H1 (cell line): ENCODE data around the gene PHTF2. TPM values are rescaled to one million over a fixed set of nuclear protein-coding genes. Genes with fewer than 3 reads are reported as not detected.

Experiments used
- CTCF ChIA-PET: fragments of 300-600 bp; sonication (Branson Sonifier 250); formaldehyde crosslinking; loops from one replicate; lab custom pipeline; 2021; ENCODE audit not compliant: partially characterized antibody; lab: Charles Lee
- POLR2A ChIA-PET: fragments of 300-600 bp; sonication (Branson Sonifier 250); formaldehyde crosslinking; loops from one replicate; lab custom pipeline; 2021; ENCODE audit warnings: inconsistent platforms; ENCODE audit not compliant: partially characterized antibody; lab: Charles Lee
- DNase-seq, 2 experiments: peaks; one replicate each; pipeline versions ENCODE4 v3.0.0 to v3.0.0-alpha.2; 2010 to 2022; ENCODE audit warnings: low spot score in 2 of 2, low read depth in 1 of 2, mixed read lengths in 1 of 2
- FAIRE-seq: peaks from 2 replicates; lab custom pipeline; 2011; peaks lifted over from hg19 to GRCh38; lab: Jason Lieb, UNC
- H2AFZ ChIP-seq: 2 replicates; pipeline ENCODE4 v1.8.1; 2012; ENCODE audit warnings: low read length, inconsistent platforms
- H2AK5ac ChIP-seq: 2 replicates; pipeline ENCODE4 v1.6.1; 2013; ENCODE audit warnings: low read depth, low read length
- H2BK120ac ChIP-seq: replicated peaks from 2 replicates; pipeline ENCODE3; 2013; ENCODE audit warnings: low read depth, low read length, inconsistent platforms
- H2BK12ac ChIP-seq: 2 replicates; pipeline ENCODE4 v1.6.1; 2013; ENCODE audit warnings: low read depth, low read length
- H2BK15ac ChIP-seq: 2 replicates; pipeline ENCODE4 v1.6.1; 2013; ENCODE audit warnings: low read length
- H2BK20ac ChIP-seq: 2 replicates; pipeline ENCODE4 v1.6.1; 2013; ENCODE audit warnings: low read length
- H2BK5ac ChIP-seq: 2 replicates; pipeline ENCODE4 v1.6.1; 2013; ENCODE audit warnings: low read depth, low read length
- H3K14ac ChIP-seq: 2 replicates; pipeline ENCODE4 v1.6.1; 2013; ENCODE audit warnings: inconsistent platforms; ENCODE audit not compliant: insufficient read length
- H3K18ac ChIP-seq: 2 replicates; pipeline ENCODE4 v1.6.1; 2013; ENCODE audit warnings: low read length; ENCODE audit errors: extremely low read depth
- H3K23ac ChIP-seq: 2 replicates; pipeline ENCODE4 v1.6.1; 2013; ENCODE audit warnings: inconsistent platforms; ENCODE audit not compliant: insufficient read length
- H3K23me2 ChIP-seq: 2 replicates; pipeline ENCODE4 v1.6.1; 2013; ENCODE audit warnings: low read depth, low read length
- H3K27ac ChIP-seq: 2 replicates; pipeline ENCODE4 v1.6.1; 2011; ENCODE audit warnings: low read depth, low read length, inconsistent platforms
- H3K27me3 ChIP-seq, 4 experiments: replicated peaks in 1 of 4; 1 replicate in 1 of 4; 2 replicates in 3 of 4; pipeline versions ENCODE4 v1.6.1 to v1.8.1; 2011 to 2013; ENCODE audit warnings: low read length in 3 of 4, mild to moderate bottlenecking in 3 of 4, inconsistent platforms in 2 of 4, mixed read lengths in 2 of 4, moderate library complexity in 1 of 4; ENCODE audit not compliant: control insufficient read depth in 3 of 4, insufficient read depth in 3 of 4; ENCODE audit errors: extremely low read depth in 1 of 4
- H3K36me3 ChIP-seq, 4 experiments: 2 replicates each; pipeline versions ENCODE4 v1.6.1 to v1.8.1; 2011 to 2013; ENCODE audit warnings: mild to moderate bottlenecking in 4 of 4, low read length in 3 of 4, moderate library complexity in 2 of 4, control low read depth in 1 of 4, inconsistent platforms in 1 of 4; ENCODE audit not compliant: insufficient read depth in 4 of 4, control insufficient read depth in 2 of 4
- H3K4ac ChIP-seq: replicated peaks from 2 replicates; pipeline ENCODE3; 2013; ENCODE audit warnings: low read length, low read depth, mixed read lengths, inconsistent platforms; ENCODE audit not compliant: insufficient read length
- H3K4me1 ChIP-seq, 4 experiments: replicated peaks in 1 of 4; 1 replicate in 1 of 4; 2 replicates in 3 of 4; pipeline versions ENCODE4 v1.6.1 to v1.8.1; 2011 to 2013; ENCODE audit warnings: low read length in 3 of 4, inconsistent platforms in 2 of 4, mixed read lengths in 1 of 4; ENCODE audit not compliant: insufficient read depth in 4 of 4, control insufficient read depth in 3 of 4
- H3K4me2 ChIP-seq, 2 experiments: 2 replicates each; pipeline versions ENCODE4 v1.6.1 to v1.8.1; 2011 to 2013; ENCODE audit warnings: low read depth in 2 of 2, low read length in 2 of 2, control low read depth in 1 of 2, inconsistent platforms in 1 of 2, mild to moderate bottlenecking in 1 of 2; ENCODE audit not compliant: insufficient read depth in 1 of 2
- H3K4me3 ChIP-seq, 4 experiments: fragments of 200-600, 300-600 bp in 1 of 4; sonication (generic), shearing (Covaris generic), sonication (Bioruptor Twin) in 1 of 4; 2 replicates each; pipeline versions ENCODE4 v1.5.1 to v1.8.1; 2011 to 2016; ENCODE audit warnings: low read length in 4 of 4, low read depth in 3 of 4, control low read depth in 2 of 4, inconsistent platforms in 2 of 4, mild to moderate bottlenecking in 2 of 4, mixed read lengths in 1 of 4, moderate library complexity in 1 of 4; ENCODE audit not compliant: insufficient read depth in 2 of 4; ENCODE audit errors: extremely low read depth in 1 of 4
- H3K56ac ChIP-seq: replicated peaks from 2 replicates; pipeline ENCODE3; 2013; ENCODE audit warnings: low read depth, mild to moderate bottlenecking, mixed read lengths, low read length, inconsistent platforms; ENCODE audit not compliant: insufficient read length
- H3K79me1 ChIP-seq: 2 replicates; pipeline ENCODE4 v1.6.1; 2013; ENCODE audit warnings: low read depth, low read length, control low read depth
- H3K79me2 ChIP-seq, 2 experiments: 2 replicates each; pipeline versions ENCODE4 v1.6.1 to v1.8.1; 2012 to 2013; ENCODE audit warnings: low read length in 2 of 2, mild to moderate bottlenecking in 2 of 2, inconsistent platforms in 1 of 2; ENCODE audit not compliant: insufficient read depth in 2 of 2, control insufficient read depth in 1 of 2
- H3K9ac ChIP-seq, 4 experiments: replicated peaks in 1 of 4; 1 replicate in 1 of 4; 2 replicates in 3 of 4; pipeline versions ENCODE4 v1.6.1 to v1.8.1; 2011 to 2013; ENCODE audit warnings: low read depth in 3 of 4, low read length in 3 of 4, control low read depth in 2 of 4, mild to moderate bottlenecking in 2 of 4, moderate library complexity in 2 of 4, inconsistent platforms in 1 of 4; ENCODE audit errors: extremely low read depth in 1 of 4
- H3K9me3 ChIP-seq, 2 experiments: 2 replicates each; pipeline versions ENCODE4 v1.6.1 to v1.8.1; 2012 to 2013; ENCODE audit warnings: mild to moderate bottlenecking in 2 of 2, moderate library complexity in 2 of 2, control low read depth in 1 of 2, inconsistent platforms in 1 of 2, low read depth in 1 of 2, low read length in 1 of 2, mixed read lengths in 1 of 2; ENCODE audit not compliant: insufficient read depth in 2 of 2
- H4K20me1 ChIP-seq, 2 experiments: replicated peaks in 1 of 2; 2 replicates each; pipeline versions ENCODE3 to v1.8.1; 2011 to 2013; ENCODE audit warnings: inconsistent platforms in 2 of 2, low read length in 2 of 2, mild to moderate bottlenecking in 1 of 2; ENCODE audit not compliant: insufficient read depth in 2 of 2, control insufficient read depth in 1 of 2
- H4K5ac ChIP-seq: 2 replicates; pipeline ENCODE4 v1.6.1; 2013; ENCODE audit warnings: low read length, low read depth, mixed read lengths, inconsistent platforms; ENCODE audit not compliant: insufficient read length
- H4K8ac ChIP-seq: 2 replicates; pipeline ENCODE4 v1.8.0; 2013; ENCODE audit warnings: mild to moderate bottlenecking, moderate library complexity, low read length, inconsistent platforms; ENCODE audit not compliant: insufficient read depth; ENCODE audit errors: extremely low read depth
- H4K91ac ChIP-seq: replicated peaks from 2 replicates; pipeline ENCODE3; 2013; ENCODE audit warnings: low read length, mixed read lengths, inconsistent platforms; ENCODE audit not compliant: insufficient read length
- CEBPB ChIP-seq: IDR thresholded peaks from 2 replicates; pipeline ENCODE4 v1.6.1; 2012; ENCODE audit warnings: low read depth, low read length
- HDAC2 ChIP-seq, 2 experiments: fragments of 300-600 bp in 1 of 2; sonication (generic) in 1 of 2; IDR thresholded peaks; 2 replicates each; pipeline ENCODE4 v1.6.1; 2011 to 2012; ENCODE audit warnings: low read depth in 2 of 2, low read length in 2 of 2, mild to moderate bottlenecking in 2 of 2, moderate library complexity in 2 of 2, borderline replicate concordance in 1 of 2, inconsistent platforms in 1 of 2
- KDM4A ChIP-seq: IDR thresholded peaks from one replicate; pipeline ENCODE4 v1.7.1; 2012; ENCODE audit warnings: low read depth, mild to moderate bottlenecking, moderate library complexity, low read length, inconsistent platforms; ENCODE audit not compliant: severe bottlenecking
- SRF ChIP-seq: IDR thresholded peaks from 2 replicates; pipeline ENCODE4 v1.6.1; 2011; ENCODE audit warnings: mild to moderate bottlenecking, low read depth, low read length, moderate library complexity
- TAF1 ChIP-seq: IDR thresholded peaks from 2 replicates; pipeline ENCODE4 v1.6.1; 2011; ENCODE audit warnings: mild to moderate bottlenecking, low read depth, low read length
- TBP ChIP-seq: IDR thresholded peaks from 2 replicates; pipeline ENCODE4 v1.6.1; 2011; ENCODE audit warnings: low read depth, low read length, improper control_type of control experiment
- TCF12 ChIP-seq: IDR thresholded peaks from 2 replicates; pipeline ENCODE4 v1.6.1; 2011; ENCODE audit warnings: low read depth, mild to moderate bottlenecking, low read length
- WGBS, 2 experiments: shearing (Covaris generic) in 1 of 2; methylation state at CpG; one replicate each; pipeline versions ENCODE4 v1.1.6 to v1.1.7; 2013 to 2015; ENCODE audit warnings: low lambda C conversion rate in 2 of 2, mixed read lengths in 2 of 2, inconsistent platforms in 1 of 2, low coverage in 1 of 2, missing lambda C conversion rate in 1 of 2; ENCODE audit not compliant: insufficient replicate concordance in 2 of 2, insufficient coverage in 1 of 2, insufficient read length in 1 of 2; ENCODE audit errors: extremely low coverage in 1 of 2, missing lambda C conversion rate in 1 of 2; 5-methylcytosine and 5-hydroxymethylcytosine counted together
- polyA plus RNA-seq, 7 experiments: library from polyadenylated mRNA; depleted of rRNA in 3 of 7; stranded (reverse) in 5 of 7; unstranded in 2 of 7; fragments of >200 nt in 5 of 7; fragments of 200-250 nt in 2 of 7; gene quantifications; 1 replicate in 5 of 7; 2 replicates in 1 of 7; 4 replicates in 1 of 7; pipeline versions ENCODE4 v1.2.1 to v1.2.3, GENCODE V29; 2011 to 2013; ENCODE audit warnings: missing spikeins in 2 of 7, mixed read lengths in 2 of 7
- total RNA-seq: library from RNA; stranded (reverse); fragmentation: NEBNext Ultra II Directional; extraction: Animal tissue kit (Norgen Biotek cat#: 25700); gene quantifications from 2 replicates; pipeline ENCODE4 v1.2.1, GENCODE V29; 2021

PHTF2 gene
- total and polyA plus RNA-seq, 2 of the 8 experiments (the other 6 are each of a cell fraction or from before 2014, with no cell fraction given) = 9.0 to 25.4 TPM

- Histone ChIP-seq H3K79me1 (no peaks in the 10 kb centered on the region; the same call in 1 of the 2 replicates), H2BK20ac (no peak overlapping the region), H4K91ac (no peak overlapping the region), H3K9me3 (no peaks in the 10 kb centered on the region), H3K4me2 (no peak overlapping the region), H3K23ac (no peak overlapping the region), H2BK5ac (no peak overlapping the region), H2AK5ac (no peak overlapping the region), H3K4me1 (no peaks in the 10 kb centered on the region), H3K79me2 (peaks cover 0 to 12% of the 10 kb centered on the region in 2 experiments; a peak in 2 of 4 replicates)
- CTCF ChIA-PET = interaction anchor here (0.6 kb wide), 1 partner anchor 63 kb away, joined by 3 read pairs; no protein-coding TSS in a partner anchor
- 94% methylated on average over 2 of the region's 2 CpGs; no CpG with 5 or more reads in 1 of the 2 experiments for WGBS, 2 experiments
- POLR2A ChIA-PET = interaction anchor here (0.9 kb wide), 1 partner anchor 41 kb away, joined by 3 read pairs; no protein-coding TSS in a partner anchor
- TF ChIP-seq TBP (no peak), TAF1 (no peak), SRF (no peak), KDM4A (no peak), HDAC2 (IDR thresholded peaks at IDR 0.05; ENCODE audit: borderline replicate concordance in 1 of 2, low read depth in 2 of 2, low read length in 2 of 2) (no peak), TCF12 (no peak), CEBPB (no peak)
- TF ChIP-seq, all 59 proteins: peak for 0
- Histone ChIP-seq H3K36me3 (peaks cover 0 to 3% (median under 1%) of the 10 kb centered on the region in 4 experiments; a peak in 2 of 8 replicates), H3K14ac (no peak overlapping the region), H2BK12ac (no peak overlapping the region), H3K23me2 (no peaks in the 10 kb centered on the region), H3K27me3 (no peaks in the 10 kb centered on the region), H2AFZ (no peak overlapping the region), H3K18ac (no peak overlapping the region), H4K5ac (no peak overlapping the region), H3K56ac (no peak overlapping the region), H3K4me3 (no peak overlapping the region), H2BK15ac (no peak overlapping the region), H2BK120ac (no peak overlapping the region), H4K20me1 (peaks cover 0 to 5% of the 10 kb centered on the region in 2 experiments), H3K27ac (no peak overlapping the region), H3K9ac (no peak overlapping the region), H4K8ac (no peak overlapping the region), H3K4ac (no peak overlapping the region)
- FAIRE-seq (no peak), DNase-seq (no peak)
Observed at GRCh38 chr7:77752016-77752415, 46.6 kb upstream of the PHTF2 start.
